HG02885 (cell line): ENCODE results near the gene DOCK4.

Experiments
- ATAC-seq: cut with Tn5 transposase; IDR thresholded peaks from one replicate; pipeline ENCODE4 v1.9.1; 2021; ENCODE audit warnings: mild to moderate bottlenecking; ENCODE audit not compliant: unreplicated experiment, poor library complexity

Gene DOCK4

GRCh38 chr7:112195717-112196116 lies 10.5 kb downstream of the DOCK4 start:
- no peak for ATAC-seq

GRCh38 chr7:112193915-112194502 lies 12.2 kb downstream of the DOCK4 start:
- no peak for ATAC-seq

DNA sequence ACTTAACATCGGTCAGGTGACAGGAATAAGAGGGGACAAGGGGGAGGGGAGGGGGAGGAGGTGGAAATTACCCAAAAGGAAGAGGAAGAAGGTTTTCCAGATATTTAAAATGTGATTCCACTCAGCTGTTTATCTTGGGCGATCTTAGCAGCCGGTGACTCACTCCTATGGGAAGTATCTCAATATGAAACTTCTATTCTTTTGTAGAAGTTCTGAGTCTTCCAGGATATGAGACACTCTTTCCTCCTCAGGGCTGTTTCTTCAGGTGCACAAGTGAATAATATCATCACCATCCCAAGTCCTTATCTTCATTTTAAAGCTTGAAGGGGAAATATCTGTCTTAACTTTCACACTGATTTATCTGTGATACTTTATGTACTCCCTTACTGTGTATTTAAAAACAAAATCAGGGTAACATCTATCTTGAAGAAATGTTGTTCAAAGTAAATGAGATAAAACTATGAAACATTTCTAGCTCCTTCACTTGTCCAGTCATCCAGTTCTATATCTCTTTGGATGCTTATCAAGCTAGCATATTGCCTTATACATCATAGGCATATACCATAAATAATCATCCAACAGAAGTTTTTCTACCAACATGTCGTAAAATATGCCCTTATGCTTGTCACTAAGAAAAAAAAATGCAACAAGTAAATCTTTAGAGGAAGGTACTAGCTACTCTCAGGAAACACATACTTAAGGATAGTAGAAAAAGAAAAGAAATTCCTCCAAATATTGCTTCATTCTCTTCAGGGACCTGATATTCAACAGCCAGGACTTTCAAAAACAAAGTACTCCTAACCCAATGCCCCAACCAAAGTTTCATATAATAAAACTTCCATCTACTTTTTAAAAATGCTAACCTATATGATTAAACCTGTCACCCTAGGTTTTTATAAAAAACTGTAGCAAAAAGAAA lies 13.7 kb downstream of the DOCK4 start:
- no peak for ATAC-seq

DNA sequence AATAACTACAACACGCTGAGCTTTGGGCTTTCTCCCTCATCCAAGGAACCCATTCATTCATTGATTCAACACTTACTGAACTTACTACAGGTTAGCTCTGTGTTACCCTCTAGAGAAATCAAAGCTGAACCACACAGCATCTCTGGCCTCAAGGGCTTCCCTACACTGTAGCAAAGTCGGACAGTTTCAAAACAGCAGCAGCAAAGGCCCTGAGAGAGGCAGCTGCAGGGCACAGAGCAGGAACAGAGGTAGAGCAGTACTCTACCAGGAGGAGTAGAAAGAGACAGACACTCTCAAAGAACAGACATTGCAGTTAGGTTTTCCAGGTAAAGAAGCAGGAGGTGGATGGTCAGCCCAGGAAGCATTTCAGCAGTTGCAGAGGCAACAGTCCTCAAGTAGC lies 16.1 kb downstream of the DOCK4 start:
- no peak for ATAC-seq

- ATAC-seq: no peak
Measured at GRCh38 chr7:112189691-112190090, 16.5 kb downstream of the DOCK4 start.

- no peak for ATAC-seq
Measured at GRCh38 chr7:112188257-112188656, 17.9 kb downstream of the DOCK4 start.

- ATAC-seq: no peak
Measured at GRCh38 chr7:112186300-112186699, 19.9 kb downstream of the DOCK4 start.

DNA sequence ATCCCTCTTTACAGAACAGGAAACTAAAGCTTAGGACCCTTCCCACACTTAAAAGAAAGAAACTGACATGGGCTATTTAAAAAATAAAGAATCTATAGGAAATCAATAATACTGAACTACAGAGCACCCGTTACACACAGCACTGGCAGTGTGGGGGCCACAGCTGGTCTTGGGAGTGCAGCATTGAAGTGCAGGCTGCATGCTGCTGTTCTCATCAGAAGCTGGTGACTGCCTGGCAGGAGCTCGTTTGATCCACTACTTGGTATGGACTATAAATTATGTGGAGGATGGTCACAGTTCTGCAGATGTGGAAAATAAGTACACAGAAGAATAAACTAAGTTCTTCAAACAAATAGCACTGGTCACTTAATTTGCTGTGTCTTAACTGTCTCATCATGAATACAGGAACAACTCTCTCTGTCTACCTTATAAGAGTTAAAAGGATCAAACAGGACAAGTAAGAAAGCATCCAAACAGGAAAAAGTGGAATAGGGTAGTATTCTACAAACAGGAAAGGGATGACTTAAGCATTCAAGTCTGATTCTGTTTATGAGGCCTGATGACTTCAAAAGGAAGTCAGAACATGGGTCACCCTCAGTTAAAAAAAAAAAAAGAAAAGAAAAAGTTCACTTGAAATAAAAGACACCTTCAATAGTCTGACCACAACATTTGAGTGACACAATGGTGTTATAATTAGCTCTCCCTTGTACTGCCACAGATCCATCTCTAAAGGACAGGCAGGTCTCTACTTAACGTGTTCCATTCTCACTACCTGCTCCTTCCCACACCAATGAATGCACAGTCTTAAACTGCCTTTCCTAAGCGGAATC lies 21.0 kb downstream of the DOCK4 start:
- ATAC-seq: peak; percentile 39

- ATAC-seq: no peak
Measured at GRCh38 chr7:112184455-112184854, 21.7 kb downstream of the DOCK4 start.

DNA sequence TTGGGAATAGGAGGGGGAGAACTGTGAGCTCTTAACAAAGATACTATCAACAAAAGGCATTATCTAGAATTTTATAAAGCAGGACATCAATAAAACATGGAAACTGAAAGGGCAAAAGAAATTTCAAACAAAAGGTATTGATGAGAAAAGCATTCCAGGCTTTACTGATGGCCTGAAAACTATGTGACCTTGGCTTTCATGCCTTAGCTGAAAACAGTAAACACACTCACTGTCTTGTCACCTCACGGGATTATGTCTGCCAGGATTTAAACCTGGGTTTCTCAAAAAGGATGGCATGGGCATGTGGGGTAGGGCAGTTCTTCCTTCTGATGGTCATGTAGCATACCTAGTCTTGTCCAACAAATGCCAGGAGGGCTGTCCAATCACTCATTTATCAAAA lies 22.9 kb downstream of the DOCK4 start:
- no peak for ATAC-seq

DNA sequence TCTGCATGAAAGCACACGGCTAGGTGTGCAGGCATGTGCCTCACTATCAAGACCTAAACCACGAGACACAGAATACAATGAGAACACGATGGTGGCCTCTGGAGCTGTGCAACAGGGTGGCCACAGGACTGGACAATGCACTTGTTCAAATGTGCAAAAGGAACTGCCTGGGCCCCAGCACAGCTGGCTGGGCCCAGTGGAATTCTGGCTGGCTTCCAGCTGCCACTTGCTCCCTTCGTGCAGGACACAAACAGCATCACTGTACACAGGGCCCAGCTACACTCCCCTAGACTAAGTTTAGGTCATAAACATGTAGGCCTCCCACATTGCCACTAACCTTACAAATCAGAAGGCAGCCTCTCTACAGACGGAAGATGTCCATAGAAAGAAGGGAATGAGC lies 23.4 kb downstream of the DOCK4 start:
- no peak for ATAC-seq

GRCh38 chr7:112180223-112180622 lies 26.0 kb downstream of the DOCK4 start:
- ATAC-seq: no peak

- ATAC-seq: no peak
Measured at GRCh38 chr7:112176693-112177415, 29.3 kb downstream of the DOCK4 start.

DNA sequence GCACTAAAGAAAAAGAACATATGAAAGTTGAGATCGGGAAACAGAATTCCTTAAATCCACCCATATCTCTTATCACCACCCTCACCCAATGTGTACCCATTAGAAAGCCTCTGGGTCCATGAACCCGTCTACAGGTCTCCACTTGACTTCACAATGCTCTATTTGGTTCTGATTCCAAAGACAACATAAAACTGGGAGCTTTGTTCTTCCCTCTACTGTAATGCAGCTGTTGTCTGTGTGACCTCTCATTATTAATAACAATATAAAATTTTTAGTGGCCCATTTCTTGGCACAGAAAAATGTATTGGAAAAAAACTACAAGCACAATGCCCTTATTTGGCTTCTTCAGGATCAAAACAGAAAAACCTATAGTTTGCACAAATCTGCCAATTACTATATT lies 30.0 kb downstream of the DOCK4 start:
- ATAC-seq: no peak

DNA sequence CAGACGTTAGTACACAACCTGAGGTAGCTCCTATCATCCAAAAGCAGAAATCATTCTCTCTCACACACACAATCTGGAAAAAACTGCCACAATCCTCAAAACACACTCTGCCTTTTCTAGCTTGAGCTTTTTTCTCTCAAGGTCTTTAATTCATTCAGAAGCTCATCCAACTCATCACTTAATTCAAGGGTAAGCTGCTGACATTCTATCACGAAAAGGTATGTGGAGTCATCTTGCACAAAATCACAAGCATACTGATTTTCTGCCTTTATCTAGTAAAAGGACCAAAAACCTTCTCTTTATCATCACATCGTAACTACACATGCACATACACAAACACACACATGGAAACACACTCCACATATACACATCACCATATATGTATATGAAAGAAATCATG lies 32.0 kb downstream of the DOCK4 start:
- no peak for ATAC-seq

- no peak for ATAC-seq
Measured at GRCh38 chr7:112173568-112173905, 32.7 kb downstream of the DOCK4 start.

- ATAC-seq: no peak
Measured at GRCh38 chr7:112172870-112173567, 33.2 kb downstream of the DOCK4 start.

DNA sequence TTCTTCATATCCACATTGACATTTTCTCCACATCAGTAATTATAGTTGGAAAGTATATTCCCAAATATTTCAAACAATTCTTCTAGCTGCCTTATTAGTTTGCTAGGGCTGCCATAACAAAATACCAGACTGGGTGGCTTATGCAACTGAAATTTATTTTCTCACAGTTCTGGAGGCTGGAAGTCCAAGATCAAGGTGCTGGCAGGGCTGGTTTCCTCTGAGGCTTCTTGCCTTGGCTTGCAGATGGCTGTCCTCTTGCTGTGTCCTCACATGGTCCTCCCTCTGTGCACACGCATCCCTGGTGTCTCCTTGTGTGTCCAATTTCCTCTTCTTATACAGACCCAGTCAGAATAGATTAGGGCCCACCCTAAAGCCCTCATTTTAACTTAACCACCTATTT lies 34.5 kb downstream of the DOCK4 start:
- no peak for ATAC-seq

GRCh38 chr7:112168915-112169314 lies 37.3 kb downstream of the DOCK4 start:
- no peak for ATAC-seq

DNA sequence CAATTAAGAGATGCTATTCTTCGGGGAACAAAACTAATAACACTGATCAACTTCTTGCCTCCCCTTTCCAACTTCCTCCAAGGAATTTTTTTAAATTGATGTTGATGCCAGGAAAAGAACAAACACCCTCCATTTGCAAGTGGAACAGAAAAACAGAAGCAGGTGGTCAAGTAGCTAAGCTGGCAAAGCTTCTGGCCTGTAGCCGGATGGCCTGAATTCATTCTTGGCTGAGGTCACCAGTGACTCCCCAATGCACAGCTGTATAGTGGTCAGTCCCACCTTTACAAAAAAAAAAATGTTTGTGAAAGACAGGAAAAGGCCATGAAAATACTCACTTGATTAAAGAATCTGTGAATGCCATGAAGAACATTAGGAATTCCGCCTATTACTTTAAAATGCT lies 39.1 kb downstream of the DOCK4 start:
- ATAC-seq: no peak
